ENCODE results near the gene KCNMA1. TPM values are rescaled to one million over a fixed set of nuclear protein-coding genes. Genes with fewer than 3 reads are reported as not detected.

The KCNMA1 gene
- total and polyA plus RNA-seq, 4 donors: 36.2 to 95.0 (median 54.3) TPM

DNA sequence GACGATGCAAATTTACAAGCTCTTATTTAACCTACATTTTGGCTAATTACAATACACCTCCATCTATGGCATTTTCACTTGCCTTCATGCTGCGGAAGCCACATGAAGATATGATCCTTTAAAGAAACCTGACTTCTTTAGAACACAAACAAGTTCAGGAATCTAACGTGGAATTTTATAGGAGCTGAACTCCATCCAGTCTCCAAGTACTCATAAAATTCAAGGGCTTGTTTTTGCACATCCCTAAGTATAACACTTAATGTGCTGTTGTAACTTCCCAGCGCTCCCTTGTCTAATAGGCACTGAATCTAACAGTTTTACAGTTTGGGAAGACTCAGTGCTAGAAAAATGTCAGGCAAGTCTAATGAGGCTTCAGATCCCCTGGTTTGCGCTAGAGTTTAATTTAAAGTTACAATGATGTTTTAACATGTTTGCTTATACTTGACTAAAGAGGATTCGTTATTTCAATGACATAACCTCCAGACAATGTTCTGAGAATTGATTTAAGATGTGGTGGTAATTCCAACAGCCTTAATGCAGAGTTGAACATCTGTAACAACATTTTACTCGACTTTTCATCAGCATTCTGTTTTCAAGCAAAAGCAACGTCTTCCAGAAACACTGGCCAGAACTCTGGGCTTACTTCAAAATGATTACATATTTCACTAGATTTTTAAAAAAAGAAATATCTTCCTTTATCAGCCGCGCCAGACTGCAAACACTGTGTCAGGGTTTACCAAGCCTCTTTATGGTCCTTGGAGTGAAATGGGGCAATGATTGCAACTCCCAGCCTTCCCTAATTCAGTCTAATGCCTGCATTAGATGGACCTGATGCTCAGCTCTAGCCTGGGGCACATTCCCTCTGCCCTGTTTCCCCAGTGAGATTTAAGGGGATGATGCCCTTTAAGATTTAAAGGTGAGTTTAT, 664.3 kb downstream of the KCNMA1 start:
- Histone ChIP-seq H3K27me3 (ENCODE audit: control insufficient read depth, insufficient read depth, low read length) (no peaks in the 10 kb centered on the region), H3K4me1 (ENCODE audit: control insufficient read depth, insufficient read depth, low read length) (peaks cover 7% of the 10 kb centered on the region), H3K27ac (ENCODE audit: low read depth, low read length) (peak overlapping the region; percentile 62), H3K4me3 (ENCODE audit: low read depth, low read length) (no peak overlapping the region), H3K36me3 (ENCODE audit: control insufficient read depth, insufficient read depth, low read length) (no peaks in the 10 kb centered on the region), H3K9me3 (ENCODE audit: control insufficient read depth, insufficient read depth, low read length) (no peaks in the 10 kb centered on the region)
- WGBS (ENCODE audit: insufficient coverage): 77% methylated on average over 5 of the region's 10 CpGs
- peak in 1 of 6 donors; percentile 33 for DNase-seq (ENCODE audit: low read depth in 4 of 6, low spot score in 6 of 6)

GRCh38 chr10:76972541-76972940, 665.1 kb downstream of the KCNMA1 start:
- no peak for DNase-seq (ENCODE audit: low read depth in 4 of 6, low spot score in 6 of 6)
- Histone ChIP-seq H3K9me3 (ENCODE audit: control insufficient read depth, insufficient read depth, low read length) (no peaks in the 10 kb centered on the region), H3K27me3 (ENCODE audit: control insufficient read depth, insufficient read depth, low read length) (no peaks in the 10 kb centered on the region), H3K27ac (ENCODE audit: low read depth, low read length) (no peak overlapping the region), H3K4me3 (ENCODE audit: low read depth, low read length) (no peak overlapping the region), H3K36me3 (ENCODE audit: control insufficient read depth, insufficient read depth, low read length) (no peaks in the 10 kb centered on the region), H3K4me1 (ENCODE audit: control insufficient read depth, insufficient read depth, low read length) (peaks cover 7% of the 10 kb centered on the region)
- WGBS (ENCODE audit: insufficient coverage): no CpG with 5 or more reads among the region's 2 CpGs

- Histone ChIP-seq H3K27me3 (ENCODE audit: control insufficient read depth, insufficient read depth, low read length) (no peaks in the 10 kb centered on the region), H3K4me1 (ENCODE audit: control insufficient read depth, insufficient read depth, low read length) (peaks cover 7% of the 10 kb centered on the region), H3K27ac (ENCODE audit: low read depth, low read length) (no peak overlapping the region), H3K36me3 (ENCODE audit: control insufficient read depth, insufficient read depth, low read length) (no peaks in the 10 kb centered on the region), H3K4me3 (ENCODE audit: low read depth, low read length) (no peak overlapping the region), H3K9me3 (ENCODE audit: control insufficient read depth, insufficient read depth, low read length) (no peaks in the 10 kb centered on the region)
- 100% methylated on average over 1 of the region's 8 CpGs for WGBS (ENCODE audit: insufficient coverage)
- no peak for DNase-seq (ENCODE audit: low read depth in 4 of 6, low spot score in 6 of 6)
Measured at GRCh38 chr10:76971547-76972170, 665.9 kb downstream of the KCNMA1 start.

DNA sequence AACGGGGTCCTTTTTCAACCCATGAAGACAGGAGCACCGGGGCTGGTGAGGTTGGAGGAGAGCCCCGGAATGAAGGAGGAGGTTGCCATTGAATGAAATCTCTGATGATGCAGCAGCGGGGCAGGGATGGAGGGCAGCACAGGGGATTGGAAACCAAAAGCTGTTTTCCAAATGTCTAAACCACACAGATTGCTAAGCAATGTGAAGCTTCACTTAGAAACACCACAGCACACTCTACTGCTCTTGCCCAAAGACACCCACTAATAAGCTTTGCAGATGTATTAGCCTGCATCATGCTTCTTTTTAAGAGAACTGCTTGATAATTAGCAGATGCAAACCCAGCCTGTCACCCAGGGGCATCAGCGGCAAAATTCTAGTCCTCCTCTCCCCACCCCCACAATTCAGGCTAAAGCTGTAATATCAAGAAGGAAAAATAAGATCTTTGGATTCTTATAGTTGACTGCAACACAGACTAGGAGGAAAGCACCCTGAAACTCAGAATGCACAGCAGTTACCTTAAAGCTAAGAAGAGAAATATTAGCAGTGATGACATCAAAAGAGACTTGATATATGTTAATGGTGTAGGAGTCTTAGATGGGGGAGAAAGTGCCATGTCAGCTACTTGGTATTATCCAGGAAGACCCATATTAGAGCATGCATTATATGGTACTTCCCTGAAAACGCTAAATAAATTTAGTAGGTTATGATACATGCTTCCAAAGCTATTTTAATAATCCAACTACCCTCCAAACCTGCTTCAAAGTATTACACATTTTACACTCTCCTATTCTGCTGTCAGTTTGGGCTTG, 666.7 kb downstream of the KCNMA1 start:
- peak in 2 of 6 donors; percentile 43 to 55 for DNase-seq (ENCODE audit: low read depth in 4 of 6, low spot score in 6 of 6)
- Histone ChIP-seq H3K4me1 (ENCODE audit: control insufficient read depth, insufficient read depth, low read length) (peaks cover 7% of the 10 kb centered on the region), H3K36me3 (ENCODE audit: control insufficient read depth, insufficient read depth, low read length) (no peaks in the 10 kb centered on the region), H3K9me3 (ENCODE audit: control insufficient read depth, insufficient read depth, low read length) (no peaks in the 10 kb centered on the region), H3K4me3 (ENCODE audit: low read depth, low read length) (no peak overlapping the region), H3K27ac (ENCODE audit: low read depth, low read length) (no peak overlapping the region), H3K27me3 (ENCODE audit: control insufficient read depth, insufficient read depth, low read length) (no peaks in the 10 kb centered on the region)
- 38% methylated on average over 4 of the region's 6 CpGs for WGBS (ENCODE audit: insufficient coverage)

DNA sequence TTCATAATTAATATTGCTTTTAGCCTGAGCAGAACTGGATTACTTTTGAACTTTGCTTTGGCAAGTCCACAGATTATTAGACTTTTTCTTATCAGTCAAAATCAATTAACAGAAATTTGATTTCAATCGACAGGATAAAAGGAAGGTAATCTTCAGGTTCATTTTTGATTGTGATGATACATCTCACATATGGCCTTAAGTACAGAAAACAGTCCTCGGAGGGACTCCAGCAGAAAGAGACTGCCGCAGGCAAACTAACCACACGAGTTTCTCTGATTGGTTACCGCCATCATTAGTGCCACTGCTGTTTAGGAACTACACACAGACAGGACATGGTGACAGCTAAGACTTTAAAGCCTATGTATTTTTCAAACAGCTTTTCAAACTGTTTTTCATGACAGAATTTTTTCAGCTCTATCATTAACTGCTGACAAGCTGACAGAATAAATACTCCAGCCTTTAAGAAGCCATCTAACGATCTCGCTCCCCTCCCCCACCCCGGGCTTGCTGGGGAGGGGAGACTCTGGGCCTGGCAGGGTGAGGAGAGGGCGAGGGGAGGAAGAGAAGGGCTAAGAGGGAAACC, 668.2 kb downstream of the KCNMA1 start:
- no peak overlapping the region for H3K4me3 ChIP-seq (ENCODE audit: low read depth, low read length)
- 96% methylated on average over 4 of the region's 9 CpGs for WGBS (ENCODE audit: insufficient coverage)
- no peaks in the 10 kb centered on the region for H3K9me3 ChIP-seq (ENCODE audit: control insufficient read depth, insufficient read depth, low read length)
- H3K4me1 ChIP-seq (ENCODE audit: control insufficient read depth, insufficient read depth, low read length): peaks cover 7% of the 10 kb centered on the region
- DNase-seq (ENCODE audit: low read depth in 4 of 6, low spot score in 6 of 6): no peak
- H3K36me3 ChIP-seq (ENCODE audit: control insufficient read depth, insufficient read depth, low read length): no peaks in the 10 kb centered on the region
- H3K27ac ChIP-seq (ENCODE audit: low read depth, low read length): no peak overlapping the region
- no peaks in the 10 kb centered on the region for H3K27me3 ChIP-seq (ENCODE audit: control insufficient read depth, insufficient read depth, low read length)

DNA sequence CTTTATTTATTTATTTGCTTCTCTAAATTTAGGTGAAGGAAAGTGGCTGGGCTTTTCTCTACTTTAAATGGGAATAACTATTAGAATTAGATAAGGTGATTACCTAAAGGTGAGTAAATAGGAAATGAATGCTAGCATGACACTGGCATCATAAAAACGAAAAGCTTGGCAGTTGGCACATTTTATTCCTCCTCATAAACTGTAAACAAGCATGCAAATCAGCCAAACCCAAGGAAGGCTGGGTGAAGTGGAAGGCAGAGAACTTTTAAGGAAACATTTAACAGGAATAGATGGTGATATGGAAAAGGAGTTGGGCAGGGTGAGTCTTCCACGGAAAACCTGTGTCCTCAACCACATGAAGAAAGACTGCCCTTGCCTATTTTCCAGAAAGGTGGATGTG, 669.1 kb downstream of the KCNMA1 start:
- Histone ChIP-seq H3K4me1 (ENCODE audit: control insufficient read depth, insufficient read depth, low read length) (peaks cover 7% of the 10 kb centered on the region), H3K36me3 (ENCODE audit: control insufficient read depth, insufficient read depth, low read length) (no peaks in the 10 kb centered on the region), H3K27me3 (ENCODE audit: control insufficient read depth, insufficient read depth, low read length) (no peaks in the 10 kb centered on the region), H3K9me3 (ENCODE audit: control insufficient read depth, insufficient read depth, low read length) (no peaks in the 10 kb centered on the region), H3K27ac (ENCODE audit: low read depth, low read length) (no peak overlapping the region), H3K4me3 (ENCODE audit: low read depth, low read length) (no peak overlapping the region)
- no peak for DNase-seq (ENCODE audit: low read depth in 4 of 6, low spot score in 6 of 6)
- WGBS (ENCODE audit: insufficient coverage): no CpG with 5 or more reads among the region's 2 CpGs

- no peaks in the 10 kb centered on the region for H3K36me3 ChIP-seq (ENCODE audit: control insufficient read depth, insufficient read depth, low read length)
- no peak overlapping the region for H3K4me3 ChIP-seq (ENCODE audit: low read depth, low read length)
- H3K27me3 ChIP-seq (ENCODE audit: control insufficient read depth, insufficient read depth, low read length): no peaks in the 10 kb centered on the region
- H3K4me1 ChIP-seq (ENCODE audit: control insufficient read depth, insufficient read depth, low read length): no peaks in the 10 kb centered on the region
- peaks cover 4% of the 10 kb centered on the region for H3K9me3 ChIP-seq (ENCODE audit: control insufficient read depth, insufficient read depth, low read length)
- DNase-seq (ENCODE audit: low read depth in 4 of 6, low spot score in 6 of 6): no peak
- no peak overlapping the region for H3K27ac ChIP-seq (ENCODE audit: low read depth, low read length)
- 92% methylated on average over 2 of the region's 4 CpGs for WGBS (ENCODE audit: insufficient coverage)
Measured at GRCh38 chr10:76962851-76963250, 674.8 kb downstream of the KCNMA1 start.

- Histone ChIP-seq H3K9me3 (ENCODE audit: control insufficient read depth, insufficient read depth, low read length) (peaks cover 4% of the 10 kb centered on the region), H3K36me3 (ENCODE audit: control insufficient read depth, insufficient read depth, low read length) (no peaks in the 10 kb centered on the region), H3K27ac (ENCODE audit: low read depth, low read length) (no peak overlapping the region), H3K4me1 (ENCODE audit: control insufficient read depth, insufficient read depth, low read length) (no peaks in the 10 kb centered on the region), H3K4me3 (ENCODE audit: low read depth, low read length) (no peak overlapping the region), H3K27me3 (ENCODE audit: control insufficient read depth, insufficient read depth, low read length) (no peaks in the 10 kb centered on the region)
- WGBS (ENCODE audit: insufficient coverage): no CpG with 5 or more reads among the region's 5 CpGs
- DNase-seq (ENCODE audit: low read depth in 4 of 6, low spot score in 6 of 6): no peak
Measured at GRCh38 chr10:76961841-76962240, 675.8 kb downstream of the KCNMA1 start.

DNA sequence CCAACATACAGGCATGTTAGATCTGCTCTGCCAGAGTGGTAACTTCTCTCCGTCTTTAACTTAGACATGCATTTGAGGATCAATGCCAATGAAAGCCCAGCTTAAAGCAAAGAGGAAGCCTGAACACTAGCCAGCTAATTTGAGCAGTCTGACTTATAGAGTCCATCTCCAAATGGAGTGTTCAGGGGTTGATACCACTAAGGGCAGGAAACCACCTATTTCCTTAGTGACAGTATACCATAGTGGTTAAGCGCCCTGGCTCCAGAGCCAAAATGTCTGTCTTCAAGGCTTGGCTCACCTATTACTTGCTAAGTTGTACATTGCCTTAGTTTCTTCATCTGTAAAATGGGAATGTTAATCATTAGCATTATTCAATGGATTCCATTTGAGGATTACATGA, 678.5 kb downstream of the KCNMA1 start:
- H3K4me3 ChIP-seq (ENCODE audit: low read depth, low read length): no peak overlapping the region
- peaks cover 4% of the 10 kb centered on the region for H3K9me3 ChIP-seq (ENCODE audit: control insufficient read depth, insufficient read depth, low read length)
- H3K27ac ChIP-seq (ENCODE audit: low read depth, low read length): no peak overlapping the region
- no peaks in the 10 kb centered on the region for H3K27me3 ChIP-seq (ENCODE audit: control insufficient read depth, insufficient read depth, low read length)
- H3K36me3 ChIP-seq (ENCODE audit: control insufficient read depth, insufficient read depth, low read length): no peaks in the 10 kb centered on the region
- DNase-seq (ENCODE audit: low read depth in 4 of 6, low spot score in 6 of 6): no peak
- 100% methylated on average over 1 of the region's 2 CpGs for WGBS (ENCODE audit: insufficient coverage)
- H3K4me1 ChIP-seq (ENCODE audit: control insufficient read depth, insufficient read depth, low read length): no peaks in the 10 kb centered on the region

All from spinal cord (tissue), 10 donors.